ENCODE results near the gene GRPEL2. TPM values are rescaled to one million over a fixed set of nuclear protein-coding genes. Genes with fewer than 3 reads are reported as not detected.
A peak's percentile ranks its signal among the peaks of the same experiment; 100 is the strongest.

Gene GRPEL2
- total and polyA plus RNA-seq, 4 experiments from 2014 or later: 6.9 to 41.9 (median 23.2) TPM

DNA sequence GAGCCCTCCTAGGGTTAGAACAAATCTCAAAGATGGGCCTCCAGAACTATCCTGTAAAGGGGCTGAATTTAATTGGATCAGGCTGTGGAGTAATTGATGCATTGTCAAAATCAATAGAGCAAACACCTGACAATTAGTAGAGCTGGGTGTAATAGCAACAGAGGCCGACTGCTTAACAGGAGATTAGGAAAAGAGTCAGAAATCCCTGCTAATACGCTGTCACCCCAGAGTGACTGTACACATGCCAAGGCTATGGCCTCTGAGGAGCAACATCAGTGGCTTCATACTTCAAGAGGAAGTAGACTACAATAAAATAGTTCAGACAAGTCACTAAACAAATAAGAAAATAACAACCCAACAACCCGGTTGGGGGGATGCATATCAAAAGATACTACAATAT is 18.7 kb upstream of the GRPEL2 start:
- H3K27ac Mint-ChIP-seq: peak overlapping the region in 1 of 7 donors; percentile 42
- no peak overlapping the region for H3K4me3 Mint-ChIP-seq

DNA sequence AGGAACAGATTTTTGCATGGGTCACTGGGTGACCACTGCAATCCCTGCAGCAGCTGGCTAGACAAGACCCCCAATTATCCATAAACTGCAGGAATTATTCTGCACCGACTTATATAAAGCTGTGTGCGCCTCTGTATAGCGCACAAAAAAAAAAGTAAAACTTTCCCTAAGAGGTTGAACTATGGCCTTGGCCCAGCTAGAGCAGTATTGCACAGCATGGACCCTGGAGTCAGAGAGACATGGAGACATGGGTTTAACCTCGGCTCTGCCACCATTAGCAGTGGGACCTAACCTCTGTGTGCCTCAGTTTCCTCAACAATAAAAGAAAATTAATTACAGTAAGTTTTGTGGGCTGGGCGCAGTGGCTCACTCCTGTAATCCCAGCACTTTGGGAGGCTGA is 17.1 kb upstream of the GRPEL2 start:
- no peak overlapping the region for H3K4me3 ChIP-seq (ENCODE audit: low read length in 2 of 2)
- no peak overlapping the region for H3K27ac Mint-ChIP-seq
- H3K9me3 Mint-ChIP-seq: peaks cover 0 to 6% (median 0%) of the 10 kb centered on the region in 8 donors
- DNase-seq: no peak
- no peak overlapping the region for H3K27ac ChIP-seq (ENCODE audit: low read depth, low read length)
- H3K4me1 ChIP-seq (ENCODE audit: insufficient read depth, low read length): no peaks in the 10 kb centered on the region
- no peaks in the 10 kb centered on the region for H3K4me1 Mint-ChIP-seq
- H3K27me3 Mint-ChIP-seq: no peaks in the 10 kb centered on the region
- ChIA-PET CTCF (ENCODE audit: partially characterized antibody) (interaction anchor here (1.8 to 24.9 kb wide), 2 partner anchors 11 to 40 kb away, joined by 14 to 564 read pairs; no protein-coding TSS in a partner anchor), POLR2A (ENCODE audit: partially characterized antibody) (no interaction called here)
- no peak overlapping the region for H3K4me3 Mint-ChIP-seq
- no peaks in the 10 kb centered on the region for H3K36me3 Mint-ChIP-seq
- intact Hi-C loops (cut with micrococcal nuclease): no loop called here
- H3K27me3 ChIP-seq (ENCODE audit: insufficient read depth, low read length): no peaks in the 10 kb centered on the region
- H3K36me3 ChIP-seq (ENCODE audit: insufficient read depth, low read length): no peaks in the 10 kb centered on the region
- no peaks in the 10 kb centered on the region for H3K9me3 ChIP-seq (ENCODE audit: control insufficient read depth in 1 of 2, low read length in 2 of 2)

More for the DNA sequence above, 18.7 kb upstream of the GRPEL2 start:
- intact Hi-C loops (cut with micrococcal nuclease): no loop called here
- no peak for DNase-seq
- no peak overlapping the region for H3K4me3 ChIP-seq (ENCODE audit: low read length in 2 of 2)
- Mint-ChIP-seq H3K27me3 (no peaks in the 10 kb centered on the region), H3K4me1 (no peaks in the 10 kb centered on the region), H3K36me3 (no peaks in the 10 kb centered on the region), H3K9me3 (peaks cover 0 to 6% (median 0%) of the 10 kb centered on the region in 8 donors)
- H3K4me1 ChIP-seq (ENCODE audit: insufficient read depth, low read length): no peaks in the 10 kb centered on the region
- ChIA-PET POLR2A (ENCODE audit: partially characterized antibody) (interaction anchor here (0.7 kb wide), 1 partner anchor 18 kb away, joined by 3 read pairs; no protein-coding TSS in a partner anchor), CTCF (ENCODE audit: partially characterized antibody) (interaction anchor here (1.2 to 24.9 kb wide), 4 partner anchors 9 to 42 kb away, joined by 3 to 564 read pairs (median 9); no protein-coding TSS in a partner anchor)
- no peaks in the 10 kb centered on the region for H3K27me3 ChIP-seq (ENCODE audit: insufficient read depth, low read length)
- no peaks in the 10 kb centered on the region for H3K36me3 ChIP-seq (ENCODE audit: insufficient read depth, low read length)
- no peak overlapping the region for H3K27ac ChIP-seq (ENCODE audit: low read depth, low read length)
- H3K9me3 ChIP-seq (ENCODE audit: control insufficient read depth in 1 of 2, low read length in 2 of 2): no peaks in the 10 kb centered on the region

DNA sequence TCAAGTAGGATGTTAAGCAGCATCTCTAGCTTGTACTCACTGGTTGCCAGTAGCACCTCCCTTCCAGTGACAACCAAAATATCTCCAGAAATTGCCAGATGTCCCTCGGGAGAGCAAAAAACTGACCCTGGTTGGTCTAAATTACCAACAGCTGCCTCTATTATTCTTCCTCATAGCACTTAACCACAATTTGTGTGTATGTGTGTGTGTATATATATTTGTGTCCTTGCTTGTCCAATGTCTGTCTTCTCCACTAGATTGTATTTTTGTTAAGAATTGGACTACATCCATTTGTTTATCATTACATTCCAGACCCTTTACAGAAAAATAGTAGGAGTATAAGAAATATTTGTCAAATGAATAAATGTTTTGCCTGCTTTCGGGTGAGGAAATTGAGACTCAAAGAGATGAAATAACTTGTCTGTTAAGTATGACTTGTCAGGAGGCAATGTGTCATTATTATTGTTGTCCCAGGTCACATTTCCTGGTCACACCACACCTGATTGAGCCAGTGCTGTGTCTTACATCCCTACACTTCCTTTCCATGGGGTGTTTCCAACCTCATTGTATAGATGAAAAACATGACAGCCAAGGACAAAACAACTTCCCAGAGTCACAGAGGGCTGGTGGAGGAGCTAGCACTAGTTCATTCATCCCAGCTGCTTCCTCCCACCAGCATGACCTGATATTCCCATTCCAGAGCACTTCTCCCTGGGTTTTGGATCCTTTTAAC is 11.4 kb upstream of the GRPEL2 start:
- Histone ChIP-seq H3K27ac (ENCODE audit: low read depth, low read length) (no peak overlapping the region), H3K4me1 (ENCODE audit: insufficient read depth, low read length) (no peaks in the 10 kb centered on the region), H3K27me3 (ENCODE audit: insufficient read depth, low read length) (no peaks in the 10 kb centered on the region), H3K9me3 (ENCODE audit: control insufficient read depth in 1 of 2, low read length in 2 of 2) (no peaks in the 10 kb centered on the region), H3K36me3 (ENCODE audit: insufficient read depth, low read length) (no peaks in the 10 kb centered on the region), H3K4me3 (ENCODE audit: low read length in 2 of 2) (no peak overlapping the region)
- Mint-ChIP-seq H3K36me3 (peaks cover 0 to 3% of the 10 kb centered on the region in 2 donors), H3K27me3 (no peaks in the 10 kb centered on the region), H3K4me3 (no peak overlapping the region), H3K27ac (peak overlapping the region in 1 of 7 donors; percentile 24), H3K9me3 (peaks cover 0 to 2% (median 0%) of the 10 kb centered on the region in 8 donors), H3K4me1 (peaks cover 0 to 3% (median 0%) of the 10 kb centered on the region in 4 donors)
- ChIA-PET POLR2A (ENCODE audit: partially characterized antibody) (interaction anchor here (0.8 to 2.1 kb wide), 2 partner anchors 11 to 87 kb away, joined by 3 to 11 read pairs; partner anchors contain the start of gene GRPEL2), CTCF (ENCODE audit: partially characterized antibody) (interaction anchor here (1.8 to 5.8 kb wide), 3 partner anchors 11 to 38 kb away, joined by 7 to 41 read pairs (median 9); partner anchors contain the start of gene GRPEL2)
- no peak for DNase-seq
- intact Hi-C loops (cut with micrococcal nuclease): no loop called here

DNA sequence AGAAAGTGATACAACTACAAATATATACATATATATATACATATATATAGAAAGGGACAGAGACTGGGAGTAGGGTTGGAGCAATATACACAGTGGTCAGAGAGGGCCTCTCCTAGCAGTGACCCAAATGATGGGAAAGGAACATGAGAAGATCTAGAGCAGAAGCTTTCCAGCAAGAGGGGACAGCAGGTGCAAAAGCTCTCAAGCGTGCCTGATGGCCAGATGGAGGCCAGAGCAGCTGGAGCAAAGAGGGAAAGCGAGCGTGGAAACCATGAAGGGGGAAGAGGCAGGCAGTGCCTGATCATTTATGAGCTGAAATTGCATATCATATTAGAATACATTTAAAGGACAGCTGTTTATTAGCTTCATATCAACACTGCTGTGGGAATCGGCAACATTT is 7.6 kb upstream of the GRPEL2 start:
- Histone ChIP-seq H3K9me3 (ENCODE audit: control insufficient read depth in 1 of 2, low read length in 2 of 2) (no peaks in the 10 kb centered on the region), H3K27ac (ENCODE audit: low read depth, low read length) (no peak overlapping the region), H3K4me3 (ENCODE audit: low read length in 2 of 2) (no peak overlapping the region), H3K27me3 (ENCODE audit: insufficient read depth, low read length) (no peaks in the 10 kb centered on the region), H3K4me1 (ENCODE audit: insufficient read depth, low read length) (no peaks in the 10 kb centered on the region), H3K36me3 (ENCODE audit: insufficient read depth, low read length) (no peaks in the 10 kb centered on the region)
- CTCF ChIA-PET (ENCODE audit: partially characterized antibody): interaction anchor here (0.6 to 1.0 kb wide), 3 partner anchors 27 to 638 kb away, joined by 3 read pairs; no protein-coding TSS in a partner anchor
- no peaks in the 10 kb centered on the region for H3K27me3 Mint-ChIP-seq
- peaks cover 0 to 3% of the 10 kb centered on the region in 2 donors for H3K36me3 Mint-ChIP-seq
- peaks cover 0 to 2% (median 0%) of the 10 kb centered on the region in 8 donors for H3K9me3 Mint-ChIP-seq
- DNase-seq: no peak
- POLR2A ChIA-PET (ENCODE audit: partially characterized antibody): interaction anchor here (0.8 kb wide), 1 partner anchor 11 kb away, joined by 3 read pairs; no protein-coding TSS in a partner anchor
- no peak overlapping the region for H3K27ac Mint-ChIP-seq
- H3K4me1 Mint-ChIP-seq: peaks cover 0 to 3% (median 0%) of the 10 kb centered on the region in 4 donors
- H3K4me3 Mint-ChIP-seq: no peak overlapping the region
- intact Hi-C loops (cut with micrococcal nuclease): no loop called here

DNA sequence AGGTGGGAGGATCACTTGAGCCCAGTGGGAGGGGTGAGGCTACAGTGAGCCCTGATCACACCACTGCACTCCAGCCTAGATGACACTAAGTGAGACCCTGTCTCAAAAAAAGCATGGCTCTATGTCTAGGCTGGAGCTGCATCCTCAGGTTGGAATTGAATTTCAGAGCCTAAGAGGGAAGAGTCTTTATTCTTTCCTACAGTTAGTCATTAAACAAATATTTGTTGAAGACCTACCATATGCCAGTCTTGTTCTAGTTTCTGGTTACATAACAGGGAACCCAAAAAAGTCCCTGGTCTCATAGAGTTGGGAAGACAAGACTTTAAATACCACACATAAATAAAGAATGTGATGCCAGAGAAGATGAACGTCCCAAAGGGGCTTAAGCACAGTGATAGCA is 6.9 kb upstream of the GRPEL2 start:
- CTCF ChIA-PET (ENCODE audit: partially characterized antibody): interaction anchor here (0.6 to 2.4 kb wide), 4 partner anchors 26 to 638 kb away, joined by 3 to 7 read pairs (median 3); no protein-coding TSS in a partner anchor

DNA sequence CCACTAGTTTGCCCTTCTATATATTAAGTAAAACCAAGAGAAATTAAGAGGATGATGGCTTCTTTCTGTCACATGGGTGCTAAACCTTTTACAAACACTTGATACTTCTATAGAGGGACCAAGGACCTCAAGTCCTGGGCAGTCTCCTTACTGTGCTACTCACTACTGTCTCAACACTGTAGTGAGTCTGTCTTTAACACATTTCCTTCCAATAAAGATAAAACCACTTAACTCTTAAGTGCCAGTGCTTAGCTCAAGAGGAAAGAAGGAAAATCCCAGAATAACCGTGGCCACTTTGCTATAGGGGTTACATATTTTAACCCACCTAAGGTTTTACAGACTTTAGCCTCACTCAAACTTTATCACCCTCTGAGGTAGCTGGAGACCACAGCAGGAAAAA is 4.4 kb upstream of the GRPEL2 start:
- Histone ChIP-seq H3K9me3 (ENCODE audit: control insufficient read depth in 1 of 2, low read length in 2 of 2) (no peaks in the 10 kb centered on the region), H3K4me1 (ENCODE audit: insufficient read depth, low read length) (peaks cover 13% of the 10 kb centered on the region), H3K4me3 (ENCODE audit: low read length in 2 of 2) (no peak overlapping the region), H3K27ac (ENCODE audit: low read depth, low read length) (no peak overlapping the region), H3K27me3 (ENCODE audit: insufficient read depth, low read length) (no peaks in the 10 kb centered on the region), H3K36me3 (ENCODE audit: insufficient read depth, low read length) (no peaks in the 10 kb centered on the region)
- ChIA-PET POLR2A (ENCODE audit: partially characterized antibody) (interaction anchor here (1.6 kb wide), 1 partner anchor 211 kb away, joined by 3 read pairs; the partner anchor contains the start of gene CSNK1A1), CTCF (ENCODE audit: partially characterized antibody) (interaction anchor here (1.1 to 26.0 kb wide), 6 partner anchors 13 to 41 kb away, joined by 3 to 337 read pairs (median 6); partner anchors contain the start of gene PCYOX1L)
- H3K4me3 Mint-ChIP-seq: no peak overlapping the region
- H3K27me3 Mint-ChIP-seq: no peaks in the 10 kb centered on the region
- H3K27ac Mint-ChIP-seq: no peak overlapping the region
- H3K9me3 Mint-ChIP-seq: peaks cover 0 to 4% (median 0%) of the 10 kb centered on the region in 8 donors
- peaks cover 3 to 7% of the 10 kb centered on the region in 2 donors for H3K36me3 Mint-ChIP-seq
- no peak for DNase-seq
- intact Hi-C loops (cut with micrococcal nuclease): loop anchor here (10.0 kb wide), 2 partner anchors 624 to 956 kb away; partner anchors contain the start of genes FBXO38 and SLC26A2
- peaks cover 10 to 26% (median 19%) of the 10 kb centered on the region in 4 donors for H3K4me1 Mint-ChIP-seq

More for the DNA sequence above, 6.9 kb upstream of the GRPEL2 start:
- no peak overlapping the region for H3K4me3 ChIP-seq (ENCODE audit: low read length in 2 of 2)
- Mint-ChIP-seq H3K36me3 (peaks cover 0 to 3% of the 10 kb centered on the region in 2 donors), H3K27me3 (no peaks in the 10 kb centered on the region), H3K9me3 (peaks cover 0 to 2% (median 0%) of the 10 kb centered on the region in 8 donors), H3K4me3 (peak overlapping the region in 1 of 8 donors; percentile 73), H3K27ac (no peak overlapping the region), H3K4me1 (peaks cover 0 to 4% (median 3%) of the 10 kb centered on the region in 4 donors)
- no peaks in the 10 kb centered on the region for H3K27me3 ChIP-seq (ENCODE audit: insufficient read depth, low read length)
- H3K9me3 ChIP-seq (ENCODE audit: control insufficient read depth in 1 of 2, low read length in 2 of 2): no peaks in the 10 kb centered on the region
- intact Hi-C loops (cut with micrococcal nuclease): no loop called here
- no peak for DNase-seq
- H3K27ac ChIP-seq (ENCODE audit: low read depth, low read length): no peak overlapping the region
- H3K36me3 ChIP-seq (ENCODE audit: insufficient read depth, low read length): no peaks in the 10 kb centered on the region
- POLR2A ChIA-PET (ENCODE audit: partially characterized antibody): interaction anchor here (0.8 to 1.3 kb wide), 2 partner anchors 11 to 29 kb away, joined by 3 read pairs; no protein-coding TSS in a partner anchor
- H3K4me1 ChIP-seq (ENCODE audit: insufficient read depth, low read length): no peaks in the 10 kb centered on the region
